Thoracic aorta (tissue), 2 donors: Measurements from ENCODE around the gene MAGEB16. TPM values are rescaled to one million over a fixed set of nuclear protein-coding genes. Genes with fewer than 3 reads are reported as not detected.

Experiments used
- ATAC-seq: fragments of 150-250 bp; one replicate; pipeline ENCODE4 v1.8.0; 2017; ENCODE audit warnings: low read depth; ENCODE audit not compliant: insufficient number of reproducible peaks, low FRiP score
- DNase-seq: peaks from one replicate; pipeline ENCODE4 v3.0.0-alpha.2; 2020; ENCODE audit warnings: low spot score
- H3K27ac ChIP-seq, 2 donors: fragments of 200-600 bp; sonication (generic); 1 replicate in 1 of 2; 2 replicates in 1 of 2; pipeline ENCODE4 v1.5.1; 2016; ENCODE audit warnings: mild to moderate bottlenecking in 2 of 2, moderate library complexity in 2 of 2
- H3K27me3 ChIP-seq: fragments of 200-600 bp; sonication (generic); replicated peaks from 2 replicates; pipeline ENCODE4 v1.6.0; 2016; ENCODE audit warnings: mild to moderate bottlenecking; ENCODE audit not compliant: insufficient read depth
- H3K36me3 ChIP-seq: fragments of 200-600 bp; sonication (generic); one replicate; pipeline ENCODE4 v1.5.1; 2016
- H3K4me1 ChIP-seq, 2 donors: fragments of 200-600 bp; sonication (generic); 1 replicate in 1 of 2; 2 replicates in 1 of 2; pipeline versions ENCODE4 v1.5.1 to v1.6.0; 2016; ENCODE audit warnings: low read depth in 2 of 2, mild to moderate bottlenecking in 1 of 2; ENCODE audit not compliant: control insufficient read depth in 1 of 2
- H3K4me3 ChIP-seq: fragments of 200-600 bp; sonication (generic); 2 replicates; pipeline ENCODE4 v1.5.1; 2016; ENCODE audit warnings: mild to moderate bottlenecking
- H3K9me3 ChIP-seq: fragments of 200-600 bp; sonication (generic); 2 replicates; pipeline ENCODE4 v1.5.1; 2016
- total RNA-seq, 2 donors: library from RNA; depleted of rRNA; stranded (reverse); fragments of >200 nt; gene quantifications; one replicate each; pipeline versions ENCODE4 v1.1.0 to v1.2.3, GENCODE V29; 2016
- TF ChIP-seq, protein P1 (sequence below): fragments of 200-600 bp; sonication (generic); IDR thresholded peaks from one replicate; pipeline ENCODE4 v1.5.1; 2019; ENCODE audit warnings: antibody characterized with exemption

Gene MAGEB16
- total RNA-seq, 2 donors from 2014 or later, result not detected

DNA sequence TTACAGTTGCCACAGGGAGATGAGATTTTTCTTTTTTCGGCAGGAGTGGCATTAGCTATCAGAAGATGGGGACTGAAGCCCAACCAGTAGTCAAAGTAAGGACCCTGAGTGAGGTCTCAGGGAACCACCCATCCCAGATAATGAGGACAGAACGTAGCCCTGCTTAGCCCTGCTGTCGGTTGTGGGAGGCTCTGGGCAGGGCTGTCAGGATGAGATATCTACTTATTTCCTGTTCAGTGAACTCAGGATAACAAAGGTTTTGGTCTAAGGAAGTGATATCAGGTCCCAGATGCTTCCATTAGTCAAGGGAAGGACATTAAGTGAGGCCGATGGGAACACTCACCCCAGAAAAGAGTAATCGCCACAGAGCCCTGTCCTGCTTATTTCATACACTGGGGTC lies 2.3 kb downstream of the MAGEB16 start:
- Histone ChIP-seq H3K4me1 (no peaks in the 10 kb centered on the region), H3K27me3 (no peaks in the 10 kb centered on the region), H3K4me3 (no peak overlapping the region), H3K36me3 (no peaks in the 10 kb centered on the region), H3K27ac (no peak overlapping the region), H3K9me3 (no peaks in the 10 kb centered on the region)
- ATAC-seq (no peak), DNase-seq (no peak)
- TF ChIP-seq, protein P1, sequence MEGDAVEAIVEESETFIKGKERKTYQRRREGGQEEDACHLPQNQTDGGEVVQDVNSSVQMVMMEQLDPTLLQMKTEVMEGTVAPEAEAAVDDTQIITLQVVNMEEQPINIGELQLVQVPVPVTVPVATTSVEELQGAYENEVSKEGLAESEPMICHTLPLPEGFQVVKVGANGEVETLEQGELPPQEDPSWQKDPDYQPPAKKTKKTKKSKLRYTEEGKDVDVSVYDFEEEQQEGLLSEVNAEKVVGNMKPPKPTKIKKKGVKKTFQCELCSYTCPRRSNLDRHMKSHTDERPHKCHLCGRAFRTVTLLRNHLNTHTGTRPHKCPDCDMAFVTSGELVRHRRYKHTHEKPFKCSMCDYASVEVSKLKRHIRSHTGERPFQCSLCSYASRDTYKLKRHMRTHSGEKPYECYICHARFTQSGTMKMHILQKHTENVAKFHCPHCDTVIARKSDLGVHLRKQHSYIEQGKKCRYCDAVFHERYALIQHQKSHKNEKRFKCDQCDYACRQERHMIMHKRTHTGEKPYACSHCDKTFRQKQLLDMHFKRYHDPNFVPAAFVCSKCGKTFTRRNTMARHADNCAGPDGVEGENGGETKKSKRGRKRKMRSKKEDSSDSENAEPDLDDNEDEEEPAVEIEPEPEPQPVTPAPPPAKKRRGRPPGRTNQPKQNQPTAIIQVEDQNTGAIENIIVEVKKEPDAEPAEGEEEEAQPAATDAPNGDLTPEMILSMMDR, result no peak

DNA sequence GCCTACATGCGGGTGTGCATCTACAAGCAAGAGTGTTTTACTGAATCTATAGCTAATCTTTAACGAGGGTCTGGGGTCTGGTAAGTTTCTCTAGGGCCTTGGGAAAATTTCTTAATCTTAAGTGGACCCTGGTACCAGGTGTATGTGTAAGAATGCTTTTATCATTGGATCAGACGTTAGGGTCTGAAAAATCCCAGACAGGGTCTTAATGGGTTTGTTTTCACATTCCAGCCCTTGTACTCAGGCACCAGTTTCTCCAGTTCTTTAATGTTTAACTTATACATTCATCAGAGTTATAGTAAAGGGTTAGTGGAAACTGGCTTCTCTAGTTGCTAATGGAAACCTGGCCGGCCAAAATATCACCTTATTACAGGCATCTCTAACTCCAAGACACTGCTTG lies 11.6 kb downstream of the MAGEB16 start:
- no peaks in the 10 kb centered on the region for H3K27me3 ChIP-seq
- DNase-seq, result no peak
- no peaks in the 10 kb centered on the region for H3K9me3 ChIP-seq
- no peak overlapping the region for H3K27ac ChIP-seq
- H3K4me1 ChIP-seq, result no peaks in the 10 kb centered on the region
- no peaks in the 10 kb centered on the region for H3K36me3 ChIP-seq
- no peak for ATAC-seq
- H3K4me3 ChIP-seq, result no peak overlapping the region
- TF ChIP-seq, protein P1, result no peak

DNA sequence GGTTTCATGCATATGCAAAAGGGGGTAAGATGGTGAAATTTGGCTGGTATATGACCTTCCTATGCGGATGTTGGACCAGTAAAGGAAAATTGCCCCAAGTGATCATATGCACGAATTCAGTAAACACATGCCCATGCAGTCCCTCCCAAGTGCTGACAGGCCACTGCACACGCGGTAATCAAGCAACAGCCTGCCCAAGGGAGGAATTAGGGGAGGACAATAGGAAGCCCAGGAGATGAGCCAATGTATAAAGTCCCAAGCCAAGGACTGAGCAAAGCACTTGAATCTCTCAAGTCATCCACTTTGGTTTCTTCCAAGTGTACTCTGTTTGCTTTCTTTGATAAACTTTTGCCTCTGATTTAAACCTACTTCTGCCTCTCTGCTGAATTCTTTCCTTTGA lies 21.1 kb downstream of the MAGEB16 start:
- no peak for ATAC-seq
- no peak overlapping the region for H3K27ac ChIP-seq
- TF ChIP-seq, protein P1, result no peak

DNA sequence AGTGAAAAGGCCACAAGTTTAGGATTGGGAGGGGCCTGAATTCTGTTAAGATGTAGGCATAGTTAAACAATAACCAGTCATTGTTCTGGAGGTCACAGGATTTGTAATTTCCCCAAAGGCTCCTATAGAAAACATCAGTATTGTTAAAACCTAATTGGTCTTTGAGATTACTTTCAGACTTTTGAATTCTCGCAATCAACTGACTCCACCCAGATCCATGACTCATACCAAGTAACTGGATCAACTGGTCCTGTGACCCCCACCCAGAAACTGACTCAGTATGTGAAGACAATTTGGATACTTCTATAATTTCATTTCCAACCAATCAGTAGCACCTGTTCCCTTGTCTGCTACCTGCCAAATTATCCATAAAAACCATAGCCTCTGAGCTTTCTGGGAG lies 28.4 kb downstream of the MAGEB16 start:
- no peaks in the 10 kb centered on the region for H3K4me1 ChIP-seq
- DNase-seq (no peak), ATAC-seq (no peak)
- no peak overlapping the region for H3K27ac ChIP-seq
- no peaks in the 10 kb centered on the region for H3K9me3 ChIP-seq
- H3K36me3 ChIP-seq, result no peaks in the 10 kb centered on the region
- no peaks in the 10 kb centered on the region for H3K27me3 ChIP-seq
- TF ChIP-seq, protein P1, result no peak
- H3K4me3 ChIP-seq, result no peak overlapping the region

More for the DNA sequence above, 21.1 kb downstream of the MAGEB16 start:
- Histone ChIP-seq H3K27me3 (no peaks in the 10 kb centered on the region), H3K9me3 (no peaks in the 10 kb centered on the region), H3K36me3 (no peaks in the 10 kb centered on the region), H3K4me3 (no peak overlapping the region), H3K4me1 (no peaks in the 10 kb centered on the region)
- no peak for DNase-seq

DNA sequence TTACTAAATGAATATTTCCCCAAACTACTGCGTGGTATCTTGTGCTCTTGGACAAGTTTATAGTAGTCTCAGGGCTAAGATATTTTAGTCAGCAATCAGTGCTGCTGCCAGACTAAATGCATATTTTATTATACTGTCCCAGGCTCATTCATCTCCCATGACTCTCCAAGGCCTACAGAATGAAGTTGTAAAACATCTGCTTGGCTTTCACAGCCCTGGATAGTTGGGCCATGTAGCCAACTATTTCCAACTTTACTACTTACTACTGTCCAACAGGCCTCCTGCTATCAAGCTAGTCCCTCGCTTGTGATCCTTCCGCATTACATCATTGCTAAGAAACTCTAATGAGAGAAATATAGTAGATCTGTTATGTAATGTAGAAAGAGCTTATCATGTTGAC lies 31.4 kb downstream of the MAGEB16 start:
- no peaks in the 10 kb centered on the region for H3K36me3 ChIP-seq
- ATAC-seq (no peak), DNase-seq (no peak)
- no peaks in the 10 kb centered on the region for H3K9me3 ChIP-seq
- TF ChIP-seq, protein P1, result no peak
- H3K27me3 ChIP-seq, result no peaks in the 10 kb centered on the region
- no peak overlapping the region for H3K27ac ChIP-seq
- no peak overlapping the region for H3K4me3 ChIP-seq
- no peaks in the 10 kb centered on the region for H3K4me1 ChIP-seq
